WTC11 (cell line): ENCODE measurements around the gene PEX11B. TPM values are rescaled to one million over a fixed set of nuclear protein-coding genes. Genes with fewer than 3 reads are reported as not detected.

Source experiments
- ATAC-seq: fragments of 200-7000 bp; cut with Tn5 transposase; 2 replicates; pipeline ENCODE4 v1.10.0; 2021; ENCODE audit warnings: mild to moderate bottlenecking, moderate library complexity
- CTCF ChIA-PET: fragments of 300-600 bp; sonication (Branson Sonifier 250); formaldehyde crosslinking; loops from one replicate; lab custom pipeline; 2021; ENCODE audit warnings: antibody characterized with exemption; lab: Charles Lee
- POLR2A ChIA-PET: fragments of 350-600 bp; sonication (Branson Sonifier 250); formaldehyde crosslinking; loops from one replicate; lab custom pipeline; 2021; ENCODE audit warnings: antibody characterized with exemption; lab: Charles Lee
- DNase-seq: peaks from one replicate; pipeline ENCODE4 v3.0.0; 2021; ENCODE audit warnings: low spot score
- H3K27ac Mint-ChIP-seq: 2 replicates; pipeline ENCODE4 v1.8.0; 2021; ENCODE audit warnings: mixed read lengths
- H3K27me3 Mint-ChIP-seq: 2 replicates; pipeline ENCODE4 v1.8.0; 2021; ENCODE audit warnings: low read depth, mild to moderate bottlenecking, moderate library complexity, mixed read lengths
- H3K36me3 Mint-ChIP-seq: 2 replicates; pipeline ENCODE4 v1.8.0; 2021; ENCODE audit warnings: mixed read lengths
- H3K4me1 Mint-ChIP-seq: 2 replicates; pipeline ENCODE4 v1.8.0; 2022; ENCODE audit warnings: mixed read lengths
- H3K4me3 Mint-ChIP-seq: 2 replicates; pipeline ENCODE4 v1.8.0; 2021; ENCODE audit warnings: mild to moderate bottlenecking, moderate library complexity, mixed read lengths
- H3K9me3 Mint-ChIP-seq: 2 replicates; pipeline ENCODE4 v1.8.0; 2021; ENCODE audit warnings: mixed read lengths
- AR ChIP-seq: fragments of 250-450 bp; sonication (Bioruptor Pico); IDR thresholded peaks from 2 replicates; pipeline ENCODE4 v1.9.0; 2021; ENCODE audit warnings: mild to moderate bottlenecking
- ARID4B ChIP-seq: sonication (generic); formaldehyde crosslinking; IDR thresholded peaks from 2 replicates; pipeline ENCODE4 v1.8.0; 2023; ENCODE audit warnings: missing genetic modification reagents, mild to moderate bottlenecking, borderline replicate concordance
- ATF1 ChIP-seq: sonication (generic); formaldehyde crosslinking; IDR thresholded peaks from 2 replicates; pipeline ENCODE4 v1.8.1; 2023; ENCODE audit warnings: mild to moderate bottlenecking, moderate library complexity, missing genetic modification reagents
- CDX4 ChIP-seq: fragments of 250-450 bp; sonication (Bioruptor Pico); IDR thresholded peaks from 2 replicates; pipeline ENCODE4 v1.9.0; 2021; ENCODE audit warnings: moderate library complexity, mild to moderate bottlenecking, inconsistent platforms, borderline replicate concordance
- CREM ChIP-seq: sonication (generic); formaldehyde crosslinking; IDR thresholded peaks from 2 replicates; pipeline ENCODE4 v1.8.1; 2022; ENCODE audit warnings: mild to moderate bottlenecking, missing genetic modification reagents, moderate library complexity
- CTCF ChIP-seq: fragments of 200-600 bp; IDR thresholded peaks from 2 replicates; pipeline ENCODE4 v1.8.0; 2022; ENCODE audit warnings: antibody characterized with exemption
- GABPB1 ChIP-seq: sonication (generic); formaldehyde crosslinking; IDR thresholded peaks from 2 replicates; pipeline ENCODE4 v1.8.1; 2023; ENCODE audit warnings: mild to moderate bottlenecking, missing genetic modification reagents
- MXD4 ChIP-seq: fragments of 250-450 bp; sonication (Bioruptor Pico); IDR thresholded peaks from 2 replicates; pipeline ENCODE4 v1.8.0; 2021; ENCODE audit warnings: mild to moderate bottlenecking, moderate library complexity, borderline replicate concordance
- NFYB ChIP-seq: sonication (generic); formaldehyde crosslinking; conservative IDR thresholded peaks from 2 replicates; pipeline ENCODE4 v1.8.0; 2022; ENCODE audit warnings: low read depth, missing genetic modification reagents
- NR2C2 ChIP-seq: sonication (generic); formaldehyde crosslinking; IDR thresholded peaks from 2 replicates; pipeline ENCODE4 v1.8.0; 2022; ENCODE audit warnings: mild to moderate bottlenecking, missing genetic modification reagents
- SP1 ChIP-seq: sonication (generic); formaldehyde crosslinking; conservative IDR thresholded peaks from 2 replicates; pipeline ENCODE4 v1.8.1; 2022; ENCODE audit warnings: missing genetic modification reagents
- TEAD1 ChIP-seq: sonication (generic); formaldehyde crosslinking; IDR thresholded peaks from 2 replicates; pipeline ENCODE4 v1.8.0; 2022; ENCODE audit warnings: mild to moderate bottlenecking, missing genetic modification reagents
- USF1 ChIP-seq: sonication (generic); formaldehyde crosslinking; IDR thresholded peaks from 2 replicates; pipeline ENCODE4 v1.8.0; 2022; ENCODE audit warnings: mild to moderate bottlenecking, missing genetic modification reagents
- ZNF232 ChIP-seq: sonication (generic); formaldehyde crosslinking; IDR thresholded peaks from 2 replicates; pipeline ENCODE4 v1.8.0; 2022; ENCODE audit warnings: mild to moderate bottlenecking, missing genetic modification reagents
- ZNF671 ChIP-seq: fragments of 250-450 bp; sonication (Bioruptor Pico); IDR thresholded peaks from 2 replicates; pipeline ENCODE4 v1.8.0; 2021; ENCODE audit warnings: mild to moderate bottlenecking
- total RNA-seq: library from RNA; stranded (reverse); gene quantifications from 3 replicates; pipeline ENCODE4 v1.2.3, GENCODE V29; 2021
- TF ChIP-seq, protein P1 (sequence below): fragments of 250-450 bp; sonication (Bioruptor Pico); conservative IDR thresholded peaks from 2 replicates; pipeline ENCODE4 v1.9.0; 2021; ENCODE audit warnings: mild to moderate bottlenecking
- TF ChIP-seq, protein P2 (sequence below): sonication (generic); formaldehyde crosslinking; IDR thresholded peaks from 2 replicates; pipeline ENCODE4 v1.8.1; 2022; ENCODE audit warnings: mild to moderate bottlenecking, moderate library complexity, missing genetic modification reagents
- TF ChIP-seq, protein P3 (sequence below): sonication (generic); formaldehyde crosslinking; IDR thresholded peaks from 2 replicates; pipeline ENCODE4 v1.8.1; 2023; ENCODE audit warnings: mild to moderate bottlenecking, moderate library complexity, missing genetic modification reagents

Gene PEX11B
- total RNA-seq, 1 experiment from 2014 or later: 11.8 TPM

DNA sequence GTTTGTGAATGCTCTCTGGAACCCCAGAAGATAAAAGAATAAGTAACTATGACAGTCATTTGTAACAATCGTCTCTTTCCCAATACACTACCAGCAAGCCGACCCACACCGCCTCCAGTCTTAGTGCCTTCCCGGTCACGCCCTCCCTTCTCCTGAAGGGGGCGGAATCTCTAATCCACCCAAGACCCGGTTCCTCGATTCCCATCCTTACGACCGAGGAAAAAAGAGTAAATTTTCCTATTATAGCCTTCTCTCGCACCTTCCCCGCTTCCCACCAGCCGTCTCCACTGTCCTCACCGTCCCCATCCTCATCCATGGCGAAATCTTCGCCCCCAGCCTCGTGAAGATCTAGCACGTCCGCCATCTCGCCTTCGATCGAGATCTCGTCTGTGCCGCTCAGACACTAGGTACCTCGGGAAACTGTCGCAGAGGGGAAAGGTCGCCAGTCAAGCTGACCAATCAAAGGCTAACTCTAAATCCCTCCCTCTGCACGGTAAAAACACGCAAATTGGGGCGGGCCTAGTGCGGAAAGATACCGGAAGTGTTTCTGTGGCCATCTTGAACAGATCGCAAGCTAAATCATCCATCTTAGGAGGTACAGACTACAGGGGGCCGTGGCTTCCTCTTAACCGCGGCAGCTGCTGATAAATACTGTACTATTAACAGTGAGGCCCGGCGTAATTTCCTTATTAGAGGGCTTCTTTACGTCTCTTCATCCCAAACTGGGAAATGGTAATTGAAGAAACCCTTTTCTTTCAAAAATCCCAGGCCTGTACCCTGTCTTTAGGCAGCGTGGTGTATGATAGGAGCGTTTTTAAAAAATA lies 8.8 kb upstream of the PEX11B start, which contains the start of gene RBM8A:
Gene RBM8A, minus strand, starts transcription at position 422 of the 824 bp plus-strand sequence. Its CDS starts 58 bp downstream, at position 364.
- Mint-ChIP-seq H3K36me3 (peaks cover 8% of the 10 kb centered on the region), H3K27ac (no peak within 1 kb of the TSS; the same call in 1 of the 2 replicates), H3K9me3 (no peaks in the 10 kb centered on the region), H3K27me3 (no peaks in the 10 kb centered on the region), H3K4me3 (no peak within 1 kb of the TSS; the same call in none of the 2 replicates), H3K4me1 (peaks cover 17% of the 10 kb centered on the region)
- DNase-seq (peak; percentile 91), ATAC-seq (peak; percentile 98)
- CTCF ChIA-PET: interaction anchor here (0.7 to 2.3 kb wide), 17 partner anchors 9 to 82 kb away, joined by 3 to 22 read pairs (median 4); partner anchors contain the start of genes ANKRD34A, ANKRD35, ITGA10 and LIX1L
- POLR2A ChIA-PET: interaction anchor here (0.7 to 2.6 kb wide), 14 partner anchors 8 to 110 kb away, joined by 3 to 24 read pairs (median 6); partner anchors contain the start of genes ANKRD34A, LIX1L, NUDT17 and PEX11B
- TF ChIP-seq ZNF232 (CRISPR knock-in tag) (0 out of 2 replicates have a peak, but pooled peaks have one; percentile 58), CDX4 (CRISPR knock-in tag) (no peak), ZNF671 (CRISPR knock-in tag) (no peak), USF1 (CRISPR knock-in tag) (peak; percentile 3; the same call in 1 of the 2 replicates), ATF1 (CRISPR knock-in tag) (0 out of 2 replicates have a peak, but pooled peaks have one; percentile 23), GABPB1 (CRISPR knock-in tag) (peak; percentile 62), CREM (CRISPR knock-in tag) (peak; percentile 90), AR (CRISPR knock-in tag) (no peak), MXD4 (no peak), CTCF (peak; percentile 23; the same call in 1 of the 2 replicates), TEAD1 (CRISPR knock-in tag) (0 out of 2 replicates have a peak, but pooled peaks have one; percentile 55), ARID4B (CRISPR knock-in tag) (peak; percentile 83; the same call in 1 of the 2 replicates), NR2C2 (CRISPR knock-in tag) (peak; percentile 90), SP1 (CRISPR knock-in tag) (peak; percentile 91), NFYB (peak; percentile 70)
- TF ChIP-seq, protein P1, sequence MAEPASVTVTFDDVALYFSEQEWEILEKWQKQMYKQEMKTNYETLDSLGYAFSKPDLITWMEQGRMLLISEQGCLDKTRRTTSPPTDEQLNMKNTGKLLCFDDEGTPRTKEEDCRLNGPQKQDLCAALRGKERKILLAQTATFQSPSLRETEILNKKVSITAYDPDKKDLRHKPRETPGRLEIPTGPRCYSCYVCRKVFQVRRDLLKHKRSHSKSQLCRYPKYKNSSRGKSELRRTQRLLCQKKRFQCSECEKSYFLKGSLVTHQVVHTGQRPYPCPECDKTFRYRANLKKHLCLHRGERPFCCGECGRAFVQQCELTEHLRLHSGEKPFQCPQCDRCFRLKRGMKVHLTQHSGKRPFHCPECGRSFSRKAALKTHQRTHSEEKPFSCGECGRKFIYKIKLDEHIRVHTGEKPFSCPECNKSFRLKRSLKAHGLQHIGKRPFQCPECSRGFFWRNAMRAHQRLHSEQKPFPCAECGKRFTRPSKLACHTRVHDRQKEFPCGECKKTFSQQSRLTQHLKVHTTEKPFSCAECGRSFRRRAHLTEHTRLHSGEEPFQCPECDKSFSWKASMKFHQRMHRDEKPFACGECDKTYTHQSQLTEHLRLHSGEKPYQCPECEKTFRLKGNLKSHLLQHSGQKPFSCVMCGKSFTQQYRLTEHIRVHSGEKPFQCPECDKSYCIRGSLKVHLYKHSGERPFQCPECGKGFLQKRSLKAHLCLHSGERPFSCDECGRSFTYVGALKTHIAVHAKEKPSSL (CRISPR knock-in tag): no peak
- TF ChIP-seq, protein P2, sequence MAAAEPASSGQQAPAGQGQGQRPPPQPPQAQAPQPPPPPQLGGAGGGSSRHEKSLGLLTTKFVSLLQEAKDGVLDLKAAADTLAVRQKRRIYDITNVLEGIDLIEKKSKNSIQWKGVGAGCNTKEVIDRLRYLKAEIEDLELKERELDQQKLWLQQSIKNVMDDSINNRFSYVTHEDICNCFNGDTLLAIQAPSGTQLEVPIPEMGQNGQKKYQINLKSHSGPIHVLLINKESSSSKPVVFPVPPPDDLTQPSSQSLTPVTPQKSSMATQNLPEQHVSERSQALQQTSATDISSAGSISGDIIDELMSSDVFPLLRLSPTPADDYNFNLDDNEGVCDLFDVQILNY: 0 out of 2 replicates have a peak, but pooled peaks have one; percentile 47
- TF ChIP-seq, protein P3, sequence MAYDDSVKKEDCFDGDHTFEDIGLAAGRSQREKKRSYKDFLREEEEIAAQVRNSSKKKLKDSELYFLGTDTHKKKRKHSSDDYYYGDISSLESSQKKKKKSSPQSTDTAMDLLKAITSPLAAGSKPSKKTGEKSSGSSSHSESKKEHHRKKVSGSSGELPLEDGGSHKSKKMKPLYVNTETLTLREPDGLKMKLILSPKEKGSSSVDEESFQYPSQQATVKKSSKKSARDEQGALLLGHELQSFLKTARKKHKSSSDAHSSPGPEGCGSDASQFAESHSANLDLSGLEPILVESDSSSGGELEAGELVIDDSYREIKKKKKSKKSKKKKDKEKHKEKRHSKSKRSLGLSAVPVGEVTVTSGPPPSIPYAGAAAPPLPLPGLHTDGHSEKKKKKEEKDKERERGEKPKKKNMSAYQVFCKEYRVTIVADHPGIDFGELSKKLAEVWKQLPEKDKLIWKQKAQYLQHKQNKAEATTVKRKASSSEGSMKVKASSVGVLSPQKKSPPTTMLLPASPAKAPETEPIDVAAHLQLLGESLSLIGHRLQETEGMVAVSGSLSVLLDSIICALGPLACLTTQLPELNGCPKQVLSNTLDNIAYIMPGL (CRISPR knock-in tag): peak; percentile 62
